Progenitor cell of endocrine pancreas (in vitro differentiated cells): ENCODE data around the gene OLFML2A. TPM values are rescaled to one million over a fixed set of nuclear protein-coding genes. Genes with fewer than 3 reads are reported as not detected.
"Not testable (repeated sequence)": the region's sequence is repeated elsewhere in the genome, so short reads cannot be mapped to it uniquely, and the experiment has no call there.

Source experiments
- DNase-seq: peaks from one replicate; pipeline ENCODE4 v3.0.0; 2021; ENCODE audit warnings: low spot score; ENCODE audit not compliant: unreplicated experiment
- H3K27ac Mint-ChIP-seq: 2 replicates; pipeline ENCODE4 v1.8.0; 2021; ENCODE audit warnings: mild to moderate bottlenecking, moderate library complexity, mixed read lengths
- H3K27me3 Mint-ChIP-seq: 2 replicates; pipeline ENCODE4 v1.8.0; 2021; ENCODE audit warnings: mixed read lengths
- H3K36me3 Mint-ChIP-seq: 2 replicates; pipeline ENCODE4 v1.8.0; 2022; ENCODE audit warnings: mixed read lengths; ENCODE audit not compliant: insufficient read depth
- H3K4me1 Mint-ChIP-seq: 2 replicates; pipeline ENCODE4 v1.8.0; 2021; ENCODE audit warnings: low read depth, mixed read lengths
- H3K4me3 Mint-ChIP-seq: 2 replicates; pipeline ENCODE4 v1.8.0; 2021; ENCODE audit warnings: low read depth, mild to moderate bottlenecking, moderate library complexity, mixed read lengths
- H3K9me3 Mint-ChIP-seq: 2 replicates; pipeline ENCODE4 v1.8.0; 2021; ENCODE audit warnings: low read depth, mixed read lengths
- CTCF ChIP-seq: fragments of 200-600 bp; sonication (generic); IDR thresholded peaks from one replicate; pipeline ENCODE4 v1.5.0; 2021; ENCODE audit warnings: antibody characterized with exemption, mild to moderate bottlenecking; ENCODE audit not compliant: unreplicated experiment
- total RNA-seq: library from RNA; stranded (reverse); gene quantifications from 2 replicates; pipeline ENCODE4 v1.2.1, GENCODE V29; 2021

OLFML2A gene
- total RNA-seq, 1 donor from 2014 or later: 2.5 TPM

- peak overlapping the region; percentile 74 for H3K27ac Mint-ChIP-seq
- no peak for TF ChIP-seq CTCF
- H3K9me3 Mint-ChIP-seq: no peaks in the 10 kb centered on the region
- no peak overlapping the region for H3K4me3 Mint-ChIP-seq
- no peaks in the 10 kb centered on the region for H3K36me3 Mint-ChIP-seq
- H3K4me1 Mint-ChIP-seq: peaks cover 6% of the 10 kb centered on the region
- no peak for DNase-seq
- no peaks in the 10 kb centered on the region for H3K27me3 Mint-ChIP-seq
Measured at GRCh38 chr9:124841075-124841821, 64.3 kb downstream of the OLFML2A start.

GRCh38 chr9:124843456-124844034 is 66.6 kb downstream of the OLFML2A start:
- Mint-ChIP-seq H3K27ac (no peak overlapping the region), H3K27me3 (no peaks in the 10 kb centered on the region), H3K36me3 (no peaks in the 10 kb centered on the region), H3K9me3 (no peaks in the 10 kb centered on the region), H3K4me1 (peaks cover 6% of the 10 kb centered on the region), H3K4me3 (no peak overlapping the region)
- no peak for TF ChIP-seq CTCF
- DNase-seq: no peak

GRCh38 chr9:124844291-124844690 is 67.4 kb downstream of the OLFML2A start:
- no peaks in the 10 kb centered on the region for H3K36me3 Mint-ChIP-seq
- no peak overlapping the region for H3K4me3 Mint-ChIP-seq
- H3K27ac Mint-ChIP-seq: no peak overlapping the region
- peaks cover 6% of the 10 kb centered on the region for H3K4me1 Mint-ChIP-seq
- TF ChIP-seq CTCF: no peak
- no peaks in the 10 kb centered on the region for H3K27me3 Mint-ChIP-seq
- DNase-seq: no peak
- no peaks in the 10 kb centered on the region for H3K9me3 Mint-ChIP-seq

- H3K27ac Mint-ChIP-seq, H3K9me3 Mint-ChIP-seq, H3K36me3 Mint-ChIP-seq, H3K4me3 Mint-ChIP-seq, H3K27me3 Mint-ChIP-seq, H3K4me1 Mint-ChIP-seq, DNase-seq: not testable (repeated sequence)
Measured at GRCh38 chr9:124846467-124846866, 69.5 kb downstream of the OLFML2A start.

- no peak for TF ChIP-seq CTCF
- no peaks in the 10 kb centered on the region for H3K4me1 Mint-ChIP-seq
- no peaks in the 10 kb centered on the region for H3K9me3 Mint-ChIP-seq
- peaks cover 6% of the 10 kb centered on the region for H3K27me3 Mint-ChIP-seq
- H3K27ac Mint-ChIP-seq: no peak overlapping the region
- DNase-seq: no peak
- H3K4me3 Mint-ChIP-seq: no peak overlapping the region
- H3K36me3 Mint-ChIP-seq: no peaks in the 10 kb centered on the region
Measured at GRCh38 chr9:124846969-124847368, 70.0 kb downstream of the OLFML2A start.

- H3K9me3 Mint-ChIP-seq: no peaks in the 10 kb centered on the region
- TF ChIP-seq CTCF: no peak
- peaks cover 10% of the 10 kb centered on the region for H3K27me3 Mint-ChIP-seq
- H3K4me1 Mint-ChIP-seq: peaks cover 3% of the 10 kb centered on the region
- no peak overlapping the region for H3K4me3 Mint-ChIP-seq
- DNase-seq: no peak
- H3K27ac Mint-ChIP-seq: no peak overlapping the region
- H3K36me3 Mint-ChIP-seq: no peaks in the 10 kb centered on the region
Measured at GRCh38 chr9:124849801-124850200, 72.9 kb downstream of the OLFML2A start.
